C1 segment of cervical spinal cord (tissue), 14 donors: ENCODE results near the gene AAK1.
"Not testable (repeated sequence)": the region's sequence is repeated elsewhere in the genome, so short reads cannot be mapped to it uniquely, and the experiment has no call there.

ENCODE experiments used
- DNase-seq, 14 donors: peaks; one replicate each; lab custom pipeline; 2025; lab: John Stamatoyannopoulos, UW

The AAK1 gene

GRCh38 chr2:69625078-69625795 is 18.3 kb downstream of the AAK1 start:
- no peak for DNase-seq

- no peak for DNase-seq
Measured at GRCh38 chr2:69624611-69625010, 18.9 kb downstream of the AAK1 start.

GRCh38 chr2:69624131-69624530 is 19.4 kb downstream of the AAK1 start:
- DNase-seq = no peak

GRCh38 chr2:69623236-69623635 is 20.3 kb downstream of the AAK1 start:
- no peak for DNase-seq

- DNase-seq = not testable (repeated sequence)
Measured at GRCh38 chr2:69622805-69623204, 20.7 kb downstream of the AAK1 start.

- not testable (repeated sequence) for DNase-seq
Measured at GRCh38 chr2:69622017-69622540, 21.5 kb downstream of the AAK1 start.

- DNase-seq = no peak
Measured at GRCh38 chr2:69621440-69621839, 22.1 kb downstream of the AAK1 start.

GRCh38 chr2:69620870-69621269 is 22.7 kb downstream of the AAK1 start:
- DNase-seq = no peak

- DNase-seq = no peak
Measured at GRCh38 chr2:69619725-69620124, 23.8 kb downstream of the AAK1 start.

- no peak for DNase-seq
Measured at GRCh38 chr2:69618362-69618761, 25.2 kb downstream of the AAK1 start.

- DNase-seq = no peak
Measured at GRCh38 chr2:69617744-69618143, 25.8 kb downstream of the AAK1 start.

- DNase-seq = no peak
Measured at GRCh38 chr2:69616755-69617154, 26.8 kb downstream of the AAK1 start.

- DNase-seq = no peak
Measured at GRCh38 chr2:69615969-69616368, 27.6 kb downstream of the AAK1 start.

GRCh38 chr2:69615078-69615625 is 28.4 kb downstream of the AAK1 start:
- DNase-seq = no peak

- no peak for DNase-seq
Measured at GRCh38 chr2:69612707-69613106, 30.8 kb downstream of the AAK1 start.

- no peak for DNase-seq
Measured at GRCh38 chr2:69612200-69612599, 31.3 kb downstream of the AAK1 start.

- DNase-seq = no peak
Measured at GRCh38 chr2:69608109-69608508, 35.4 kb downstream of the AAK1 start.

GRCh38 chr2:69606771-69607170 is 36.8 kb downstream of the AAK1 start:
- DNase-seq = not testable (repeated sequence)

GRCh38 chr2:69605284-69605683 is 38.3 kb downstream of the AAK1 start:
- no peak for DNase-seq

GRCh38 chr2:69604836-69605235 is 38.7 kb downstream of the AAK1 start:
- DNase-seq = no peak

- DNase-seq = no peak
Measured at GRCh38 chr2:69604026-69604678, 39.4 kb downstream of the AAK1 start.

- no peak for DNase-seq
Measured at GRCh38 chr2:69603146-69603743, 40.3 kb downstream of the AAK1 start.
